ENCODE measurements around the gene SERINC4.
"Not testable (repeated sequence)": the region's sequence is repeated elsewhere in the genome, so short reads cannot be mapped to it uniquely, and the experiment has no call there.

The SERINC4 gene

DNA sequence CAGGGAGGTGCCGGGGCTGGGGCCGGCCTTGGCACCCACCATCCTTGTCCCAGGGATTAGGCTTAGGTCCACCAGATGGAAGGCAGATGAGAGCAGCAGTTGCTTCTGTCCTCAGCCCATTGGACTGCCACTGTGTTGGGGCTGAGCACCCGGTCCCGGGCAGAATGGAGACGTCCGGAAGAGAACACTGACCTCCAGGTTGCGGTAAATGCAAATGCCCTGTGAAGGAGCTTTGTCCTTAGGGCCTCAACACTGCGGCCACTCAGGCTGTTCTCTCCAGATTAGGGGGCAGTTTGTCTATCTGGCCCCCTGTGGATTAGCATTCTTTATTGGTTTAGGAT is at the start of gene SERINC4:
Gene SERINC4, minus strand, starts transcription at position 276 of the 341 bp plus-strand sequence. Its CDS starts 234 bp downstream, at position 42.
- DNase-seq: no peak

GRCh38 chr15:43845421-43845820 is 45.4 kb upstream of the SERINC4 start:
- DNase-seq: no peak

GRCh38 chr15:43832485-43832884 is 32.5 kb upstream of the SERINC4 start:
- DNase-seq: not testable (repeated sequence)

DNA sequence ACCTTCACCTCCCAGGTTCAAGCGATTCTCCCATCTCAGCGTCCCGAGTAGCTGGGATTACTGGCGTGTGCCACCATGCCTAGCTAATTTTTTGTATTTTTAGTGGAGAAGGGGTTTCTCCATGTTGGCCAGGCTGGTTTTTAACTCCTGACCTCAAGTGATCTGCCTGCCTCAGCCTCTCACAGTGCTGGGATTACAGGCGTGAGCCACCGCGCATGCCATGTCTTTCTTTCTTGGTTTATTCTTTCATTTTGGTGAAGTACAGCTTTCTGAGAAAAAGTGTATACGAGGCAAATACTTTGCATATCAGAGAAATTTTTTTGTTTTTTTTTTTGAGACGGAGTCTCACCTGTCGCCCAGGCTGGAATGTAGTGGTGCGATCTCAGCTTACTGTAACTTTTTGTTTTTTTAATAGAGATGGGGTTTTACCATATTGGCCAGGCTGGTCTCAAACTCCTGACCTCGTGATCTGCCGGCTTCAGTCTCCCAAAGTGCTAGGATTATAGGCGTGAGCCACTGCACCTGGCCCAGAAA is 31.6 kb upstream of the SERINC4 start:
- not testable (repeated sequence) for DNase-seq

GRCh38 chr15:43830691-43831275 is 30.8 kb upstream of the SERINC4 start:
- DNase-seq: not testable (repeated sequence)

DNA sequence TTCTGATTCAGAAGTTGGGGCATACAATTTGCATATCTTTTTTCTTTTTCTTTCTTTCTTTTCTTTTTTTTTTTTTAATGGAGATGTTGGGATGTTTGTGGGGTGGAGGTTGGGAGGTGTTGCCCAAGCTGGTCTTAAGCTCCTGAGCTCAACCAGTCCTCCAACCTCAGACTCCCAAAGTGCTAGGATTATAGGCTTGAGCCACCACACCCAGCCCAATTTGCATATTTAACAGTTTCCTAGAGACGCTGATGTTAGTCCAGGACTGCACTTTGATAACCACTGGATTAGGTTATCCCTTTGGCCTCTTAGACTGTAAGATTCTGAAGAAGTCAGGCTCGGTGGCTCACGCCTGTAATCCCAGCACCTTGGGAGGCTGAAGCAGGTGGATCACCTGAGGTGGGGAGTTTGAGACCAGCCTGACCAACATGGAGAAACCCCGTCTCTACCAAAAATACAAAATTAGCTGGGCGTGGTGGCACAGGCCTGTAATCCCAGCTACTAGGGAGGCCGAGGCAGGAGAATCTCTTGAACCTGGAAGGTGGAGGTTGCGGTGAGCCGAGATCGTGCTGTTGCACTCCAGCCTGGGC is 30.0 kb upstream of the SERINC4 start:
- not testable (repeated sequence) for DNase-seq

DNA sequence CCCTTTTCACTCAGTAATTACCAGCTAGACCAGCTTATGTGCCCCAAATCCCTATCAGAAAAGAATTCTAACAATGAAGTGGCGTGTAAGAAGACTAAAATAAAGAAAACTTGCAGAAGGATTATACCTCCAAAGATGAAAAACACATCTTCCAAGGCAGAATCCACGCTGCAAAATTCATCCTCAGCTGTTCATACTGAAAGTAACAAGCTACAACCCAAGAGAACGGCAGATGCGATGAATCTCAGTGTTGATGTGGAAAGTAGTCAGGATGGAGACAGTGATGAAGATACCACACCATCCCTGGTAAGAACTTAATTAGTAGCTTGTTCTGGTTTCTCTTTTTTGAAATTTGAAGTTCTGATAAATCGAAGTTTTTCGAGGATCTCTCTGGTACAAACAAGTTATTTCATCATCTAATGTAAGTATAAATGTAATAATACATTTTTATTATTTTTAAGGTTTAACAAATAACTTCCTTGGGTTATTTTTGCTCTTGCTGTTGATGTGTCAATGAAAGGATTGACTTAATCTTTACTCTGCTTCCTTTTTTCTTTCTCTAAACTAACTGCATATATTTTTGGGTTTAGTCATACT is 28.1 kb upstream of the SERINC4 start:
- no peak for DNase-seq

- DNase-seq: peak; percentile 65
Observed at GRCh38 chr15:43826508-43827341, 26.7 kb upstream of the SERINC4 start, which contains the start of gene WDR76. Gene WDR76 (plus strand): TSS chr15:43827002. CDS start chr15:43827033, 31 bp downstream.

DNA sequence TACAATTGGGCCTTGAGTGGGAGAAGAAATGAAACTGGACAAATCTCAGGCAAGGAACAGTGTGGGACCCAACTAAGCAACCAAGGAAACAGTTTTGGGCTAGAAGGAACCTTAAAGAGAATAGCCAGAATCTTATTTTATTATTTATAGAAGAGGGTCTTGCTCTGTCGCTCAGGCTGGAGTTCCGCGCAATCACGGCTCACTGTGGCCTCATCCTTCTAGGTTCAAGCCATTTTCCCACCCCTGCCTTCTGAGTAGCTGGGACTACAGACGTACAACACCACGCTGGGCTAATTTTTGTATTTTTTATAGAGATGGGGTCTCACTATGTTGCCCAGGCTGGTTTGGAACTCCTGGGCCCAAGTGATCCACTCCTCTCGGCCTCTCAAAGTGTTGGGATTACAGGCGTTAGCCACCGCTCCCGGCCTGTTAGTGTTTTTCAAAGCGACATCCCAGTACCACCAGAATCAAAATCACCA is 26.0 kb upstream of the SERINC4 start:
- no peak for DNase-seq

- DNase-seq: not testable (repeated sequence)
Observed at GRCh38 chr15:43825305-43825704, 25.3 kb upstream of the SERINC4 start.

DNA sequence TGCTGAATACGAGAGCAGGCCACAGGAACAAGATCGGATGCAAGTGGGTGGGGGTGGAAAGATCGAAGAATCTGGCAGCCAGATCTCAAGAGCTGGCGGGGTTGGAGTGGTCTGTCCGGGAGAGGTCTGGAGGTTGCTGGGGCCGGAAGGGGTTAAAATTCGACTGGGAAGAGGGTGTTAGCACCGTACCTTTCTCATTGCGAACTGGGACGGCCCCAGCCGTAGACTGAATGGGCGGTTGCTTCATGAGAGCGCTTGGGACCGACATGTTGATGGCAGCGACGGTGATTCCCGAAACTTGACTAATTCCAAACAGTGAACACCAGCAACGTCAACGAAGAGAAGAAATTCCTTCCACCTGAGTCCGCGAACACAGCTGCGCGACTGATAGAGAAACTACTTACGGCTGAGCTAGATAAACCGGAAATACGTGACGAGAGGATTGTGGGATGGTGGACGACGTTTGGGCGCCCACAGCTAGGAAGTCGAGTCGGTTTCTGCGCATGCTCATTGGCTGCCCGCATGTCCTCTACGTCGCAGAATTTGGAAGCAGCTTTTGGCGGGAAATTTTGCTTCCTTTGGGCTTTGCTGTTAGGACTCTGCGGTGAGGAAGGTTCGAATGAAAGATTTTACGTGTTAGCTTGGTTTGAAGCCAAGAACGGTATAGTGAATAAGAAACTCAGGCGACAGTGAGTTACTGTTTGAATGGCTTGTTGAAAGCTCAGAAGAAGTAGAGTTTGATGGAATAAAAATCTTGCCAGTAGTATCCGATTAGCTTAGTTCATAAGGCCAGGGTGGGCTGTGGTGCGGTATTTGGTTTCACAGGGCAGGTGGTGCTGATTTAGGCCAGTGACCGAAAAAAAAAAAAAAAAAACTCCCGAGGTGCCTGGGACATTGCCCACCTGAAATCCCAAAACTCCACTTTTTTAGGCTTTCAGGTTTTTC is 24.6 kb upstream of the SERINC4 start, which contains the start of gene MFAP1:
Gene MFAP1, minus strand, starts transcription at position 389 of the 945 bp plus-strand sequence. Its CDS starts 121 bp downstream, at position 268.
- DNase-seq: peak; percentile 89

GRCh38 chr15:43821505-43821904 is 21.5 kb upstream of the SERINC4 start:
- DNase-seq: no peak

GRCh38 chr15:43815064-43815463 is 15.0 kb upstream of the SERINC4 start:
- DNase-seq: not testable (repeated sequence)

GRCh38 chr15:43808960-43809678 is 9.1 kb upstream of the SERINC4 start:
- DNase-seq: no peak

DNA sequence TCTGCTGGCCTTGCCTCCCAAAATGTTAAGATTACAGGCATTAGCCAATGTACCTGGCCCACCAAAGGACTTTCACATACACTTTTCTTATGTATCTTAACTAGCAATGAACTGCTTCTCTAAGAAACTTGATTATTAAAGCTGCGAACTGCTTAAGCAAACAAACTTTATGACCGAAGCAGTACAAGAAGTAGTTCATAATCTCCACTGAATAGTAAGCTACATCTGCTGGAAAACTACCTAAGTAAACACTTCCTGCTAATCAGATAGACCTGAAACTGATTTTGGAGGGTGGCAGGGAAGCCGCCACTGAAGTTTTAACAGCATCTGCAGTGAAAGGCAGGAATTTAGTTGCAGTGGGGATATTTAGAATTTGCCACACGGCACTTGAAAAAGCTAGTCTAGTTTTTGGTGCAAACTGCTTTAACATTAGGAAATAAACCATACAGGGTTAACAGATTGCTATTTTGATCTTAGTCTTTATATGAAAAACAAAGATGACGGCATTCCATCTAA is 8.5 kb upstream of the SERINC4 start:
- no peak for DNase-seq

DNA sequence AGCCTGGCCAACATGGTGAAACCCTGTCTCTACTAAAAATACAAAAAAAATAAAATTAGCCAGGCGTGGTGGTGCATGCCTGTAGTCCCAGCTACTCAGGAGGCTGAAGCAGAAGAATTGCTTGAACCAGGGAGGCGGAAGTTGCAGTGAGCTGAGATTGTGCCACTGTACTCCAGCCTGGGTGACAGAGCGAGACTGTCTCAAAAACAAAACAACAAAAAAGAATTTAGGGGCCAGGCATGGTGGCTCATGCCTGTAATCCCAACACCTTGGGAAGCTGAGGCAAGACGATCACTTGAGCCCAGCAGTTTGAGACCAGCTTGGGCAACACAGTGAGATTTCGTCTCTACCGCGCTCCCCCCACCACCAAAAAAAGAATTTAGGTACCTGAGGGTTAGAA is 2.7 kb upstream of the SERINC4 start:
- DNase-seq: not testable (repeated sequence)

DNA sequence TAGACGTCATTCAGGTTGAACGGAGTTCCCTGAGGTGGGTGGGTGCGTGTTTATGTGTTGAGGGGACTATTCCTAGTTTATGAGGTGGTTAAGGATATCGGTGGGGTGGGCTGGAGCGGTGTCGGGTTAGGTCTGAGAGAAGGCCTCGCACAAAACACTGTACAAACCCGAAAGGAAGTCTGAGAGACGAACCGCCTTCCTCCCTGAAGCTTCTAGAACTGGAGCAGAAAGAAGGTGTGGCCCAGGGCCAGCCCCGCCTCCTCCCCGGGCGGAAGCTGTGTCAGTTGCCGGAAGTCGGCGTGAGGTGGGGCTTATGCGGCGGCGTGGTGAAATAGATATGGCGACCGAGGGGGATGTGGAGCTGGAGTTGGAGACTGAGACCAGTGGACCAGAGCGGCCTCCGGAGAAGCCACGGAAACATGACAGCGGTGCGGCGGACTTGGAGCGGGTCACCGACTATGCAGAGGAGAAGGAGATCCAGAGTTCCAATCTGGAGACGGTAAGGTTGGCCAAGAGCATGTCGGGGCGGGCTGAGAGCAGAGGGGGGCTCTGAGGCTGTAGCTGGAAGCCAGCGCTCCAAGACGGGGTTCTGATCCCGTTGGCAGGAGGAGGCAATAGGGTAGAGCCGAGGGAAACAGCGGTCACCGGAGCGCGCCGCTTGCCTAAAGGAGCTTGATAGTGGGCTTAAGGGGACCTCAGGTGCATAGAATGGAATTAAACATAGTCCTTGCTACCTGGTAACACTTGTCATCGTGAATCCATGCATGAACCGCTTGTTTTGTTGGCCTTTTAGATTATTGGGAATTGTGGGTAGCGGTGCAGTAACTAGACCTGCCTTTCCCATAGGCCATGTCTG is 494 bp upstream of the SERINC4 start, which contains the start of gene HYPK:
Gene HYPK, plus strand, starts transcription at position 314 of the 856 bp plus-strand sequence. Its CDS starts 24 bp downstream, at position 338.
- peak; percentile 93 for DNase-seq

- no peak for DNase-seq
Observed at GRCh38 chr15:43799209-43799944, 643 bp downstream of the SERINC4 start.

DNA sequence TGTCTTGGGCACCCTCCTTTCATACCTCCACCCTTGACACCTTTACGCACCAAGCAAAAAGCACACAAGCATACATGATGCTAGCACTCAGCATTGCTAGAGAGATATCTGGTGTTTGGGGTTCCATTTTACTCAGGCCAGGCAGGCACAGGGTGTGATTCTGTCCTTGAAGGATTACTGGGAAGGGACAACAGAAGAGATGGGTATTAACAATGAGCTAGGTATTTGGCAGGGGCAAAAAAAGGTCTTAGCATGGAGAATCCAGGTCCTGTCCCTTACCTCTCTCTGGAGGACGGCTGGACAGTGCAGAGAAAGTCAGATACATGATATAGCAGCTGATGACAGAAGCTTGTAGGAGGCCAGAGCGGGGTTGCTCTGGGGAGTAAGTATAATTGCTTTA is 3.5 kb downstream of the SERINC4 start:
- no peak for DNase-seq

Data from activated naive CD4-positive, alpha-beta T cell treated with anti-CD3 and anti-CD28 coated beads, Interleukin-2, amount 50 U/mL, for 16 hours (primary cell).